GM12872 (cell line): ENCODE results near the gene ECHDC3.

ENCODE experiments used
- TF ChIP-seq, protein P1 (sequence below): IDR thresholded peaks from 3 replicates; pipeline ENCODE4 v1.5.1; 2011; ENCODE audit warnings: low read depth, mild to moderate bottlenecking, low read length, moderate library complexity; ENCODE audit not compliant: insufficient read depth

ECHDC3 gene

DNA sequence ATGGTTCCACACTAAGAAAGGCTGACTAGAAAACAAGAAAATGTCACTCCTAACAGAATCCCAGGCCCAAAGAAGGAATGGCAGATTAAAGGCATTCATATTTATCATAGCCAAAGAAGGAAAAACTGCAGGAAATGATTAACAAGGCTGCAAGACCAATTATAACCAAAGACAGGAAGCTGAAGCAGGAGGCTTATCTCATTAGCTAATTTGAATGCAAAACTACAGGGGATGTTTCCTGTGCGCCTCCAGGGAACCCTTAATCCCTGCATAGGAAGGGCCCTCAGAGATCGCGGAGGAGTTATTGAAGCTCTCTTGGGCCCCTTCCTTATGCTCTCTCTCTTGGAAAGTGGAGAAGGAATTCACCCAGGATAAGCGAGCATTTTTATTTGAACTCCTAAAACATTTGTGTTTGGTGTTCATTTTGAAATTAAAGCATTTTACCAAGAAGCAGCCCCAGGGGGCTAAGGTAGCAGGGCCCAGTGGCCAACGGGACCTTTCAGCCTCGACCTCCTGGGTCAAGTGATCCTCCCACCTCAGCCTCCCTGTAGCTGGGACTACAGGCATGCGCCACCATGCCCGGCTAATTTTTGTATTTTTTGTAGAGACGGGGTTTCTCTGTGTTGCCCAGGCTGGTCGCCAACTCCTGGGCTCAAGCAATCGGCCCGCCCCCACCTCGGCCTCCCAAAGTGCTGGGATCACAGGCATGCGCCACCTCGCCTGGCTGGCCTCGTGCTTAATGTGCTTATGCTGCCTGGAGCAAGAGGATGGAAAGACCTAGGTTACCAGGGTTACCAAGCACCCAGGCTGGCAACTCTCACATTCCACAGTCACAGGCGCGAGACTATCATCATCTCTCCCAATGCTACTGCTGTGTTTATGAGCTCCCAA lies 56.9 kb downstream of the ECHDC3 start:
- TF ChIP-seq, protein P1, sequence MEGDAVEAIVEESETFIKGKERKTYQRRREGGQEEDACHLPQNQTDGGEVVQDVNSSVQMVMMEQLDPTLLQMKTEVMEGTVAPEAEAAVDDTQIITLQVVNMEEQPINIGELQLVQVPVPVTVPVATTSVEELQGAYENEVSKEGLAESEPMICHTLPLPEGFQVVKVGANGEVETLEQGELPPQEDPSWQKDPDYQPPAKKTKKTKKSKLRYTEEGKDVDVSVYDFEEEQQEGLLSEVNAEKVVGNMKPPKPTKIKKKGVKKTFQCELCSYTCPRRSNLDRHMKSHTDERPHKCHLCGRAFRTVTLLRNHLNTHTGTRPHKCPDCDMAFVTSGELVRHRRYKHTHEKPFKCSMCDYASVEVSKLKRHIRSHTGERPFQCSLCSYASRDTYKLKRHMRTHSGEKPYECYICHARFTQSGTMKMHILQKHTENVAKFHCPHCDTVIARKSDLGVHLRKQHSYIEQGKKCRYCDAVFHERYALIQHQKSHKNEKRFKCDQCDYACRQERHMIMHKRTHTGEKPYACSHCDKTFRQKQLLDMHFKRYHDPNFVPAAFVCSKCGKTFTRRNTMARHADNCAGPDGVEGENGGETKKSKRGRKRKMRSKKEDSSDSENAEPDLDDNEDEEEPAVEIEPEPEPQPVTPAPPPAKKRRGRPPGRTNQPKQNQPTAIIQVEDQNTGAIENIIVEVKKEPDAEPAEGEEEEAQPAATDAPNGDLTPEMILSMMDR, result no peak

DNA sequence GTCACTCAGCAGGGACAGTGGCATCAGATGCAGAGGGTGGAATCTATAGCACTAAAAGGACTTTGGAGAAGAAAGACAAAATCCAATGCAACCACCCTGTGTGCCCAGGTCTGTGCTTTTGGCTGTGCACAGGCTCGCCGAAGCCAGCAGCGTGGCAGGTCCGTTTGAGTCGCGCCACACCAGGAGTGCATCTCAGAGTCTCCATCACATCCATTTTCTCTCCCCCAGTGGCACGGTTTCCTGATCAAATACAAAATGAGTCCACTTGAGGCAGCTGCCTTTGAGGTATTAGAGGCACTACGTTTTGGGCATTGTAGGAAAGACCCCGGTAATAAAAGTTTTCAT lies 57.5 kb downstream of the ECHDC3 start:
- TF ChIP-seq, protein P1, result no peak

DNA sequence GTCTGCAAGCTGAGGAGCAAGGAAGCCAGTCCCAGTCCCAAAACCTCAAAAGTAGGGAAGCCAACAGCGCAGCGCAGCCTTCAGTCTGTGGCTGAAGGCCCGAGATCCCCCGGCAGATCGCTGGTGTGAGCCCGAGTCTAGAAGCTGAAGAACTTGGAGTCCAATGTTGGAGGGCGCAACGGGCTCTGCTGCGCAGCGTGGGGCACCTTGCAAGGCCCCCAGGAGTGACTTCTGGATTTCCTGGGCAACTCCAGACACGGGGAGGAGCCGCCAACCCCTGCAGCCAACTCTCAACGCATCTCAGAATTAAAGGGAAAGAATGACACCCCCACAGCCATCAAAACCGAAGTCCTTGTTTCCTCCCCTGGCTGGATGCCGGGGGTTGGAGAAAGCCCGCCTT lies 62.2 kb downstream of the ECHDC3 start:
- TF ChIP-seq, protein P1, result no peak

DNA sequence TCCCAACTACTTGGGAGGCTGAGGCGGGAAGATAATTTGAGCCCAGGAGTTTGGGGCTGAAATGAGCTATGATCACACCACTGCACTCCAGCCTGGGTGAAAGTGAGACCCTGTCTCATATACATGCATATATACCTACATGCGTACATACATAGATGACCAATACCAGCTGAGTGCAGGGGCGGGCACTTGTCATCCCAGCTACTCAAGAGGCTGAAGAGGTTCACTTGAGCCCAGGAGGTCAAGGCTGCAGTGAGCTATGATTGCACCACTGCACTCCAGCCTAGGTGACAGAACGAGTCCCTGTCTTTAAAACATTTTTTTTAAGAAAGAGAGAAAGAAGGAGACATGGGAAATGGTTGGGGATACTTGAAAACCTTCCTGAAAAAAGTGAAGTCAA lies 63.6 kb downstream of the ECHDC3 start:
- TF ChIP-seq, protein P1, result no peak

DNA sequence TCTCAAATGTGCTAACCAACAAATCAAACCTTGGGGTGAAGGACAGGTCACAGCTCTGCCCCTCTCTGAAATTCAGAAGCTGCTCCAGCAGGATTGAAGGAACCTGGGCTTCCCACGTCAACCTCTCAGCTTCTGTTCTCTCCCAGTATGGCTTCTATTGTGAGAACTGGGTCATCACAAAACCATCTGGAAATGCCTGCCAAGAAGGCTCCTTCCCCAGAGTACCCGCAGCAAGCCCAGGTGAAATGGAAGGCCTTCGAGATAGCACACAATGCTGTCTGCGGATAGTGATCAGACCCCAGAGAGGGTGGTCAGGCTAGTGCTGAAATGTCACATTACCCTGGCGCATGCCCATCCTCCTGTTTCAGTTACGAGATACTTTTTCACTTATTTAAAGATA lies 64.5 kb downstream of the ECHDC3 start:
- TF ChIP-seq, protein P1, result no peak

DNA sequence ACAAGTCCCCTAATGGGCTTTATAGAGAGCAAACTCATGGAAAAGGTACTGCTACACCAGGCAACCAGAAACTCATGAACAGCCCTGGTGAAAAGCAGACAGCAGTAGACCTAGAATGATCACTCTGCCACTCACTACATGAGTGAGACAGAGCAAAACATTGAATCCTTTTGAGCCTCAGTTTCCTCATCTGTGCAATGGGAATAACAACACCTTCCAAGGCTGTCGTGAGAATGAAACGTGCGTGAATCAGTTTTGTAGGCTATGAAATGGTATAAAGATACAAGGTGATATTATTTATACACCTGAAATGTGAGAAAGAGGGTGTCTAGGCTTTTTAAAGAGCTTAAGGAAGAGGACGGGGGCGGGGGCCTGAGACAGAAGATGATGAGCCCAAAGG lies 66.6 kb downstream of the ECHDC3 start:
- TF ChIP-seq, protein P1, result no peak

DNA sequence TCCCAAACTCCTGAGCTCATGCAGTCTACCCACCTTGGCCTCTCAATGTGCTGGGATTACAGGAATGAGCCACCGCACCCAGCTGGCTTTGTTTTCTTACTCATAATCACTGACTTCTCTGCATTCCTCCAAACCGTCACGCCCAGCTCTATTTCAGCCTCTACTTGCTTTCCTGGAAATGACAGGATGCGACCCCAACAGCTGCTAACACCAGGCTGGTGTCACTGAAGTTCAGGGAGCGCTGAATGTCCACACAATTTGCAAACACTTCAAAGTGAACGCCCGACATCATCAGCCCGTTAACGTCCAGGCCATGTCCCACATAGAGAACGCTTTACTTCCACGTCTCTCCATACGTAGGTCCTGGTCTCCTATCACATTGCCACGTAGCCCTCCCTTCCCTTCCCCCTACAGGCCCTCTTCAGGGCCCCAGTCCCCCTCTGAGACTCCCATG lies 68.2 kb downstream of the ECHDC3 start:
- TF ChIP-seq, protein P1, result no peak
